Activated B cell treated with CpG ODN at 0.5 μM for 24 hours (primary cell): ENCODE measurements around the gene ELF4. TPM values are rescaled to one million over a fixed set of nuclear protein-coding genes. Genes with fewer than 3 reads are reported as not detected.

Source experiments
- ATAC-seq: fragments of 200-7000 bp; cut with Tn5 transposase; one replicate; pipeline ENCODE4 v1.10.0; 2021; ENCODE audit warnings: low read depth, mild to moderate bottlenecking, moderate library complexity
- CTCF ChIA-PET: fragments of 350-600 bp; sonication (Branson Sonifier 250); formaldehyde crosslinking; loops from one replicate; lab custom pipeline; 2021; ENCODE audit warnings: antibody characterized with exemption; lab: Charles Lee
- POLR2A ChIA-PET: fragments of 350-600 bp; sonication (Branson Sonifier 250); formaldehyde crosslinking; loops from one replicate; lab custom pipeline; 2021; ENCODE audit warnings: antibody characterized with exemption; lab: Charles Lee
- DNase-seq: peaks from one replicate; pipeline ENCODE4 v3.0.0; 2022
- H3K27ac Mint-ChIP-seq: one replicate; pipeline ENCODE4 v1.8.0; 2020; ENCODE audit warnings: mixed read lengths
- H3K27me3 Mint-ChIP-seq: one replicate; pipeline ENCODE4 v1.8.0; 2021; ENCODE audit warnings: mixed read lengths
- H3K36me3 Mint-ChIP-seq: one replicate; pipeline ENCODE4 v1.8.0; 2021; ENCODE audit warnings: low read depth, mixed read lengths
- H3K4me1 Mint-ChIP-seq: one replicate; pipeline ENCODE4 v1.8.0; 2021; ENCODE audit warnings: mixed read lengths
- H3K4me3 Mint-ChIP-seq: one replicate; pipeline ENCODE4 v1.8.0; 2020; ENCODE audit warnings: mild to moderate bottlenecking, mixed read lengths
- H3K9me3 Mint-ChIP-seq: one replicate; pipeline ENCODE4 v1.8.0; 2020; ENCODE audit warnings: mixed read lengths
- intact Hi-C: fragments of 100-400 bp; cut with micrococcal nuclease; formaldehyde crosslinking; loops from one replicate; pipeline ENCODE4 v1.15.1; 2024
- total RNA-seq: library from RNA; stranded (reverse); gene quantifications from 2 replicates; pipeline ENCODE4 v1.2.3, GENCODE V29; 2022
- TF ChIP-seq, protein P1 (sequence below): fragments of 200-600 bp; IDR thresholded peaks from one replicate; pipeline ENCODE4 v1.8.0; 2022; ENCODE audit warnings: antibody characterized with exemption, mild to moderate bottlenecking

ELF4 gene
- total RNA-seq = 32.4 and 33.0 TPM in 2 replicates

DNA sequence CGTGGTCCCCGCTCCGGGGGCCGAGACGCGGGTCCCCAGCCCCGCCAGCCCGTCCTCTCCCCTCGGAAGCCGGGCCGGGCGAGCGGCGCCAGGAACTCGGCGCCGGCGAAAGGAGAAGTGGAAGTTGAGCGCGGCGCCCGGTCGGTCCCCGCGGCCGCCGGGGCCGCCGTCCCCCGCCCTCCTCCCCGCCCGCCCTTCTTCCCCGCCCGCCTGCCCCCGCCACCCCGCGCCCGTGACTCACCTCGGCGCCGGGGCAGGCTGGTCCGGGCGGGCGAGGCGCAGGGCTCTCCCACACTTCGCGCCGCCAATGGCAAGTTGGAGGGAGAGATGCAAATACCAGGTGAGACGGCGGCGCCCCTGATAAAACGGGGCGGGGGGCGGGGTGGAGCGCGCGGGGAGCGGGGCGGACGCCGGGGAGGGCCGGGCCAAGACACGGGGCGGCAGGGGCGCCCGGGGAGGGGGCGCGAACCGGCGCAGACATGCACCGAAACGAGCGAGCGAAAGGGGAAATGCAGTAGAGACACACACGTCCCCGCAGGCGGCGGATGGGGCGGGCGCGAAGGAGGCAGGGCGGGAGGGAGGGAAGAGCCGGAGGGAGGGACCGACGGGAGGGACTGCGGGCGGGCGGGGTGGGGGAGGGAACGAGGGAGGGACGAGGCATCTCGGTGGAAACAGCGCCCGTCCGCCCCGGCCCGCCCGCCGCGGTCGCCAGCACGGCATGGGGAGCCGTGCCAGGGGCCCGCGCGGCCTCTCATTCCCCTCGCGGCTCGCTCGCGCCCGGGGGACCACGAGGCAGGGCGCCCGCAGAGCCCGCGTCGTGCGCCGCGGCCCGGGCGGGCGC lies at the start of gene ELF4:
TSS of gene ELF4 (minus strand) at position 119 of the 841 bp plus-strand sequence. CDS start 29,167 bp downstream, outside the sequence.
- no peaks in the 10 kb centered on the region for H3K27me3 Mint-ChIP-seq
- ChIA-PET CTCF (interaction anchor here (0.7 to 4.0 kb wide), 3 partner anchors 9 to 30 kb away, joined by 3 to 28 read pairs (median 4); no protein-coding TSS in a partner anchor), POLR2A (interaction anchor here (1.0 to 3.4 kb wide), 6 partner anchors 18 to 55 kb away, joined by 3 to 37 read pairs (median 8); partner anchors contain the start of gene AIFM1)
- H3K4me3 Mint-ChIP-seq = peak within 1 kb of the TSS; percentile 92
- intact Hi-C loops = no loop called here
- no peaks in the 10 kb centered on the region for H3K9me3 Mint-ChIP-seq
- TF ChIP-seq, protein P1, sequence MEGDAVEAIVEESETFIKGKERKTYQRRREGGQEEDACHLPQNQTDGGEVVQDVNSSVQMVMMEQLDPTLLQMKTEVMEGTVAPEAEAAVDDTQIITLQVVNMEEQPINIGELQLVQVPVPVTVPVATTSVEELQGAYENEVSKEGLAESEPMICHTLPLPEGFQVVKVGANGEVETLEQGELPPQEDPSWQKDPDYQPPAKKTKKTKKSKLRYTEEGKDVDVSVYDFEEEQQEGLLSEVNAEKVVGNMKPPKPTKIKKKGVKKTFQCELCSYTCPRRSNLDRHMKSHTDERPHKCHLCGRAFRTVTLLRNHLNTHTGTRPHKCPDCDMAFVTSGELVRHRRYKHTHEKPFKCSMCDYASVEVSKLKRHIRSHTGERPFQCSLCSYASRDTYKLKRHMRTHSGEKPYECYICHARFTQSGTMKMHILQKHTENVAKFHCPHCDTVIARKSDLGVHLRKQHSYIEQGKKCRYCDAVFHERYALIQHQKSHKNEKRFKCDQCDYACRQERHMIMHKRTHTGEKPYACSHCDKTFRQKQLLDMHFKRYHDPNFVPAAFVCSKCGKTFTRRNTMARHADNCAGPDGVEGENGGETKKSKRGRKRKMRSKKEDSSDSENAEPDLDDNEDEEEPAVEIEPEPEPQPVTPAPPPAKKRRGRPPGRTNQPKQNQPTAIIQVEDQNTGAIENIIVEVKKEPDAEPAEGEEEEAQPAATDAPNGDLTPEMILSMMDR = no peak
- DNase-seq (peak; percentile 44), ATAC-seq (peak; percentile 59)
- peaks cover 4% of the 10 kb centered on the region for H3K36me3 Mint-ChIP-seq
- H3K27ac Mint-ChIP-seq = peak within 1 kb of the TSS; percentile 88
- peaks cover 40% of the 10 kb centered on the region for H3K4me1 Mint-ChIP-seq

DNA sequence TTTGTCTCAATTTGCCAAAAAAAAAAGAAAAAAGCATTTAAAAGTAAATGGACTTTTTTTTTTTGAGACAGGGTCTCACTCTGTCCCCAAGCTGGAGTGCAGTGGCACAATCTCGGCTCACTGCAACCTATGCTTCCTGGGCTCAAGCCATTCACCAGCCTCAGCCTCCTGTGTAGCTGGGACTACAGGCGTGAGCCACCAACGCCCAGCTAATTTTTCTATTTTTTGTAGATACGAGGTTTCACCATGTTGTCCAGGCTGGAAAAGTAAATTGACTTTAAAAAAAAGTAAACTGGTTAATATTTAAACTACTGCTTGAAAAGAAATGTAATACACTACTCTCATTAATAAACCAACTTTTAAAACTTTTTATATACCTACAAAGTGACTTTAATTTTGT lies 49.5 kb upstream of the ELF4 start:
- ATAC-seq = no peak
- TF ChIP-seq, protein P1 = no peak
- Mint-ChIP-seq H3K27ac (no peak overlapping the region), H3K4me3 (no peak overlapping the region), H3K27me3 (no peaks in the 10 kb centered on the region), H3K36me3 (peaks cover 12% of the 10 kb centered on the region), H3K4me1 (peaks cover 10% of the 10 kb centered on the region), H3K9me3 (no peaks in the 10 kb centered on the region)
- POLR2A ChIA-PET = interaction anchor here (0.6 kb wide), 1 partner anchor 78 kb away, joined by 3 read pairs; no protein-coding TSS in a partner anchor
- CTCF ChIA-PET = no interaction called here
- DNase-seq = no peak
- intact Hi-C loops = no loop called here

DNA sequence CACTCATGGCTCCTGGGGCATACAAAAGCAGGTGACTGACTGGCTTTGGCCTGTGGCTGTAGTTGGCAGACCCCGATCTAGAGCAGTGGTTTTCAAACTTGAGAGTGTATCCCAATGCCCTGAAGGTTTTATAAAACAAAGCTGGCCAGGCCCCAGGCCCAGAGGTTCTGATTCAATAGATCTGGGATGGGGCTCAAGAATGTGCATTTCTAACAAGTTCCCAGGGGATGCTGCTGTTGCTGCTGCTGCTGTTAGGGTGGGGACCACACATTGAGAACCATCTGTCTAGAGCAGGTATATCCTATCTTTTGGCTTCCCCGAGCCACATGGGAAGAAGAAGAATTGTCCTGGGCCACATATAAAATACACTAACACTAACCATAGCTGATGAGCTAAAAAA lies 48.0 kb upstream of the ELF4 start:
- TF ChIP-seq, protein P1 = no peak
- no peak for DNase-seq
- H3K4me1 Mint-ChIP-seq = peaks cover 3% of the 10 kb centered on the region
- H3K27ac Mint-ChIP-seq = no peak overlapping the region
- ChIA-PET POLR2A (interaction anchor here (0.6 to 0.7 kb wide), 2 partner anchors 26 to 33 kb away, joined by 4 to 6 read pairs; no protein-coding TSS in a partner anchor), CTCF (no interaction called here)
- peaks cover 16% of the 10 kb centered on the region for H3K36me3 Mint-ChIP-seq
- intact Hi-C loops = no loop called here
- ATAC-seq = no peak
- H3K9me3 Mint-ChIP-seq = no peaks in the 10 kb centered on the region
- H3K27me3 Mint-ChIP-seq = no peaks in the 10 kb centered on the region
- no peak overlapping the region for H3K4me3 Mint-ChIP-seq

DNA sequence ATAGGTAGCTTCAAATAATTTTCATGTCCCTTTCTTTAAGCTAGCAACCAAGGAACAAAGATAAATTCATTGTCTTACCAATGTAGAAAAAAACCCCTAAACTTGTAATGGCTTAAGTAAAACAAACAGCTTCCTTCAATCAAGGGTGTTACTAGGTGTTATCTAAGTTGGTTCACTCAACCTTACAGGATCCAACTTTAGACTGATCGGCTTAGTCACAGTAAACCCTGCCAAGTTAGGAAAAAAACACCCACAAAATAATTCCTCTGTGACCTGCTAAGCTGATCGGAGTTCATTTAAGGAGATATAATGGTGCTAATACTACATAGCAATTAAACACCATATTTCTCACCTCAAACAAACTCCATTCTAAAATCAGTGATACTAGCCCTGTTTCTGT lies 45.3 kb upstream of the ELF4 start:
- Mint-ChIP-seq H3K4me3 (no peak overlapping the region), H3K9me3 (no peaks in the 10 kb centered on the region), H3K27ac (no peak overlapping the region), H3K27me3 (no peaks in the 10 kb centered on the region), H3K36me3 (peaks cover 16% of the 10 kb centered on the region), H3K4me1 (no peaks in the 10 kb centered on the region)
- ChIA-PET CTCF (interaction anchor here (1.3 to 1.5 kb wide), 2 partner anchors 74 to 76 kb away, joined by 4 read pairs; no protein-coding TSS in a partner anchor), POLR2A (no interaction called here)
- DNase-seq (no peak), ATAC-seq (no peak)
- intact Hi-C loops = no loop called here
- TF ChIP-seq, protein P1 = no peak

DNA sequence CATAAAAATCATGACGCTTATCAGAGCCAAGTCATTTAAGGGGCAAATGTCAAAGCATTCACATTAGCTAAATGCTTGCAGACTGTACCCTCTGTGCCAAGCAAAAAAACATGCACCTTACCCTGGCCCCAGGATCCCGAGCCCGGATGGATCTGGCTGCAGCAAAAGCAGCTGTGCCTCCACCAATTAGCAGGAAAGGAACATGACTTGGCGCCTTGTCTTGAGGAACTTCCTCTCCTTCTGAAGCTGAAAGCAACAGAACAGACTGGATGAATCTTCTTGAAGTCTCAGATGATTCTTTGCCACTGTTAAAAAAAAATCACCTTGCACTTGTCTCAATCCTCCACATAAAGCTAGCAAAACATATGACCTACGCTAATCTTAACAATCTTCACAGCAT lies 37.3 kb upstream of the ELF4 start:
- DNase-seq = no peak
- ChIA-PET POLR2A (interaction anchor here (0.6 kb wide), 1 partner anchor 121 kb away, joined by 8 read pairs; the partner anchor contains the start of gene ZNF280C), CTCF (interaction anchor here (0.7 to 2.3 kb wide), 2 partner anchors 44 to 68 kb away, joined by 3 to 5 read pairs; no protein-coding TSS in a partner anchor)
- Mint-ChIP-seq H3K27ac (no peak overlapping the region), H3K4me1 (peaks cover 2% of the 10 kb centered on the region), H3K27me3 (no peaks in the 10 kb centered on the region), H3K4me3 (no peak overlapping the region), H3K9me3 (no peaks in the 10 kb centered on the region), H3K36me3 (peaks cover 44% of the 10 kb centered on the region)
- ATAC-seq = no peak
- TF ChIP-seq, protein P1 = no peak
- intact Hi-C loops = no loop called here
